ENCODE data around the gene UQCR10.

GRCh38 chr22:29748248-29748893 is 18.8 kb upstream of the UQCR10 start:
- TF ChIP-seq CTCF (IDR thresholded peaks at IDR 0.05): no peak
- TF ChIP-seq POLR2A (IDR thresholded peaks at IDR 0.05; ENCODE audit: low read length): no peak
- TF ChIP-seq MAFK (IDR thresholded peaks at IDR 0.05; ENCODE audit: partially characterized antibody): no peak
- no peak for TF ChIP-seq E2F6 (IDR thresholded peaks at IDR 0.05; ENCODE audit: borderline replicate concordance, low read depth)
- TF ChIP-seq, protein P1, sequence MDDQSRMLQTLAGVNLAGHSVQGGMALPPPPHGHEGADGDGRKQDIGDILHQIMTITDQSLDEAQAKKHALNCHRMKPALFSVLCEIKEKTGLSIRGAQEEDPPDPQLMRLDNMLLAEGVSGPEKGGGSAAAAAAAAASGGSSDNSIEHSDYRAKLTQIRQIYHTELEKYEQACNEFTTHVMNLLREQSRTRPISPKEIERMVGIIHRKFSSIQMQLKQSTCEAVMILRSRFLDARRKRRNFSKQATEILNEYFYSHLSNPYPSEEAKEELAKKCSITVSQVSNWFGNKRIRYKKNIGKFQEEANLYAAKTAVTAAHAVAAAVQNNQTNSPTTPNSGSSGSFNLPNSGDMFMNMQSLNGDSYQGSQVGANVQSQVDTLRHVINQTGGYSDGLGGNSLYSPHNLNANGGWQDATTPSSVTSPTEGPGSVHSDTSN (IDR thresholded peaks at IDR 0.05): no peak
- TF ChIP-seq JUN (IDR thresholded peaks at IDR 0.05): no peak
- TF ChIP-seq, protein P2, sequence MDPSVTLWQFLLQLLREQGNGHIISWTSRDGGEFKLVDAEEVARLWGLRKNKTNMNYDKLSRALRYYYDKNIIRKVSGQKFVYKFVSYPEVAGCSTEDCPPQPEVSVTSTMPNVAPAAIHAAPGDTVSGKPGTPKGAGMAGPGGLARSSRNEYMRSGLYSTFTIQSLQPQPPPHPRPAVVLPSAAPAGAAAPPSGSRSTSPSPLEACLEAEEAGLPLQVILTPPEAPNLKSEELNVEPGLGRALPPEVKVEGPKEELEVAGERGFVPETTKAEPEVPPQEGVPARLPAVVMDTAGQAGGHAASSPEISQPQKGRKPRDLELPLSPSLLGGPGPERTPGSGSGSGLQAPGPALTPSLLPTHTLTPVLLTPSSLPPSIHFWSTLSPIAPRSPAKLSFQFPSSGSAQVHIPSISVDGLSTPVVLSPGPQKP (IDR thresholded peaks at IDR 0.05; ENCODE audit: low read depth, low read length): no peak
- TF ChIP-seq CBX8 (IDR thresholded peaks at IDR 0.05): no peak
- no peak for TF ChIP-seq CBX2 (IDR thresholded peaks at IDR 0.05; ENCODE audit: borderline replicate concordance, low read depth)
- TF ChIP-seq BHLHE40 (IDR thresholded peaks at IDR 0.05; ENCODE audit: low read depth, low read length): no peak
- no peak for TF ChIP-seq KDM5A (IDR thresholded peaks at IDR 0.05)
